Measurements from ENCODE around the gene SLC34A1.
"Not testable (repeated sequence)": the region's sequence is repeated elsewhere in the genome, so short reads cannot be mapped to it uniquely, and the experiment has no call there.

The SLC34A1 gene

GRCh38 chr5:177384134-177384533 is at the start of gene SLC34A1:
Gene SLC34A1, plus strand, starts transcription at chr5:177384434. Its CDS starts 1,308 bp downstream, at chr5:177385742.
- no peak for DNase-seq (ENCODE audit: low spot score)

GRCh38 chr5:177334781-177335700 is 49.2 kb upstream of the SLC34A1 start:
- DNase-seq (ENCODE audit: low spot score) = no peak

- no peak for DNase-seq (ENCODE audit: low spot score)
Measured at GRCh38 chr5:177335701-177336065, 48.6 kb upstream of the SLC34A1 start.

GRCh38 chr5:177336112-177336511 is 48.1 kb upstream of the SLC34A1 start:
- DNase-seq (ENCODE audit: low spot score) = peak; percentile 43

- no peak for DNase-seq (ENCODE audit: low spot score)
Measured at GRCh38 chr5:177336603-177337494, 47.4 kb upstream of the SLC34A1 start.

GRCh38 chr5:177338251-177339106 is 45.8 kb upstream of the SLC34A1 start:
- DNase-seq (ENCODE audit: low spot score) = no peak

- DNase-seq (ENCODE audit: low spot score) = no peak
Measured at GRCh38 chr5:177339107-177339638, 45.1 kb upstream of the SLC34A1 start.

- not testable (repeated sequence) for DNase-seq (ENCODE audit: low spot score)
Measured at GRCh38 chr5:177343000-177343399, 41.2 kb upstream of the SLC34A1 start.

- no peak for DNase-seq (ENCODE audit: low spot score)
Measured at GRCh38 chr5:177343777-177344176, 40.5 kb upstream of the SLC34A1 start.

GRCh38 chr5:177344891-177345290 is 39.3 kb upstream of the SLC34A1 start:
- DNase-seq (ENCODE audit: low spot score) = no peak

- DNase-seq (ENCODE audit: low spot score) = no peak
Measured at GRCh38 chr5:177346820-177347219, 37.4 kb upstream of the SLC34A1 start.

- DNase-seq (ENCODE audit: low spot score) = no peak
Measured at GRCh38 chr5:177347699-177348098, 36.5 kb upstream of the SLC34A1 start.

GRCh38 chr5:177349362-177349647 is 34.9 kb upstream of the SLC34A1 start:
- no peak for DNase-seq (ENCODE audit: low spot score)

GRCh38 chr5:177349762-177350161 is 34.5 kb upstream of the SLC34A1 start:
- DNase-seq (ENCODE audit: low spot score) = no peak

GRCh38 chr5:177350776-177351391 is 33.4 kb upstream of the SLC34A1 start:
- no peak for DNase-seq (ENCODE audit: low spot score)

GRCh38 chr5:177351392-177352329 is 32.6 kb upstream of the SLC34A1 start, which contains the start of gene LMAN2:
Gene LMAN2, minus strand, starts transcription at chr5:177351668. Its CDS starts 21 bp downstream, at chr5:177351647.
- peak; percentile 97 for DNase-seq (ENCODE audit: low spot score)

GRCh38 chr5:177353093-177353492 is 31.1 kb upstream of the SLC34A1 start:
- no peak for DNase-seq (ENCODE audit: low spot score)

- no peak for DNase-seq (ENCODE audit: low spot score)
Measured at GRCh38 chr5:177354256-177354655, 30.0 kb upstream of the SLC34A1 start.

GRCh38 chr5:177354711-177355110 is 29.5 kb upstream of the SLC34A1 start:
- no peak for DNase-seq (ENCODE audit: low spot score)
